ENCODE measurements around the gene C4orf46. TPM values are rescaled to one million over a fixed set of nuclear protein-coding genes. Genes with fewer than 3 reads are reported as not detected.

The C4orf46 gene
- total RNA-seq, 1 donor from 2014 or later: 2.7 TPM

- DNase-seq (ENCODE audit: low spot score): no peak
These were observed 18.8 kb downstream of the C4orf46 start for GRCh38 chr4:158652920-158653319.

- DNase-seq (ENCODE audit: low spot score): no peak
These were observed 22.5 kb downstream of the C4orf46 start for GRCh38 chr4:158649111-158649680.

- no peak for DNase-seq (ENCODE audit: low spot score)
These were observed 26.9 kb downstream of the C4orf46 start for GRCh38 chr4:158644760-158645159.

GRCh38 chr4:158644356-158644755, 27.3 kb downstream of the C4orf46 start:
- DNase-seq (ENCODE audit: low spot score): no peak

GRCh38 chr4:158636619-158637018, 35.1 kb downstream of the C4orf46 start:
- no peak for DNase-seq (ENCODE audit: low spot score)

GRCh38 chr4:158630893-158631292, 40.8 kb downstream of the C4orf46 start:
- DNase-seq (ENCODE audit: low spot score): no peak

GRCh38 chr4:158625544-158625943, 46.1 kb downstream of the C4orf46 start:
- DNase-seq (ENCODE audit: low spot score): no peak

- no peak for DNase-seq (ENCODE audit: low spot score)
These were observed 46.7 kb downstream of the C4orf46 start for GRCh38 chr4:158624889-158625478.

- DNase-seq (ENCODE audit: low spot score): no peak
These were observed 49.4 kb downstream of the C4orf46 start for GRCh38 chr4:158622251-158622650.

- DNase-seq (ENCODE audit: low spot score): no peak
These were observed 50.0 kb downstream of the C4orf46 start for GRCh38 chr4:158621729-158622128.

- no peak for DNase-seq (ENCODE audit: low spot score)
These were observed 53.7 kb downstream of the C4orf46 start for GRCh38 chr4:158617956-158618355.

Other genes with a start within 250 kb of the C4orf46 start
- 0.55 TPM for gene RXFP1, start 150.0 kb downstream of the C4orf46 start, total RNA-seq
- 30.5 TPM for gene ETFDH, start 409 bp upstream of the C4orf46 start, total RNA-seq
- gene PPID, start 51.5 kb upstream of the C4orf46 start, total RNA-seq: 34.8 TPM
- 63.0 TPM for gene FNIP2, start 97.1 kb upstream of the C4orf46 start, total RNA-seq

Data from mucosa of gallbladder (tissue), 1 donor.